ENCODE measurements around the gene ATOH8.

ATOH8 gene

DNA sequence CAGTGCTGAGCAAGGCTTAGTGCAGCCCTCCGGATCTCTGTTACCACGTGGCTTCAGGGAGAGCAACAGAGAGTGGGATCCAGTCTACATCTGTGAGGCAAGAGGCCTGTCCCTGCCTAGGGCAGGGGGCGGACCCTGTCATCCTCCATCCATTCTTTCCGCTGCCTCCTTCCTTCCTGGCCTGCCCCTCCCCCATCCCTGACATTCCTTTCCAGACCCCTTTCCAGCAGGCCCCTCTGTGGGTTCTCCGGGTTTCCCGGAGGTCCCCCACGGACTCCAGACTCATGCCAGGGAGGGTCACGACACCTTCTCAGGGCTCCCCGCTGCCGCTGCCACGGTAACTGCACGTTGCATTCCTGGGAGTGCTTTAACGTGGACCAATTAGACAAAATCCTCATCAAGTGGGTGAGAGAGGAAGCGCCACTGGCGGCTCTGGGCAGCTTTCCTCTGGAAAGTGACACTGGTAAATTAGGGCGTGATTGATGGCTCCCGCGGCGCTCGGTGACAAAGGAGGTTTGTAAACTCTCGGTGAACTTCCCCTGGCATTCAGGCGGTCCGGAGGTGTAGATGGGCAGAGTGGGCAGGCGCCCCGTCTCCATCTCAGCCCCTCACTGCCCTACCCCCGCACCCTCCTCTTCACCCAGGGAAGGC, 11.4 kb downstream of the ATOH8 start:
- Histone ChIP-seq H3K4me3 (peak overlapping the region; percentile 2), H3K27ac (peak overlapping the region in 1 of 2 donors; percentile 95)
- no peak for DNase-seq (ENCODE audit: low spot score)
- TF ChIP-seq, protein P1, sequence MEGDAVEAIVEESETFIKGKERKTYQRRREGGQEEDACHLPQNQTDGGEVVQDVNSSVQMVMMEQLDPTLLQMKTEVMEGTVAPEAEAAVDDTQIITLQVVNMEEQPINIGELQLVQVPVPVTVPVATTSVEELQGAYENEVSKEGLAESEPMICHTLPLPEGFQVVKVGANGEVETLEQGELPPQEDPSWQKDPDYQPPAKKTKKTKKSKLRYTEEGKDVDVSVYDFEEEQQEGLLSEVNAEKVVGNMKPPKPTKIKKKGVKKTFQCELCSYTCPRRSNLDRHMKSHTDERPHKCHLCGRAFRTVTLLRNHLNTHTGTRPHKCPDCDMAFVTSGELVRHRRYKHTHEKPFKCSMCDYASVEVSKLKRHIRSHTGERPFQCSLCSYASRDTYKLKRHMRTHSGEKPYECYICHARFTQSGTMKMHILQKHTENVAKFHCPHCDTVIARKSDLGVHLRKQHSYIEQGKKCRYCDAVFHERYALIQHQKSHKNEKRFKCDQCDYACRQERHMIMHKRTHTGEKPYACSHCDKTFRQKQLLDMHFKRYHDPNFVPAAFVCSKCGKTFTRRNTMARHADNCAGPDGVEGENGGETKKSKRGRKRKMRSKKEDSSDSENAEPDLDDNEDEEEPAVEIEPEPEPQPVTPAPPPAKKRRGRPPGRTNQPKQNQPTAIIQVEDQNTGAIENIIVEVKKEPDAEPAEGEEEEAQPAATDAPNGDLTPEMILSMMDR (IDR thresholded peaks at IDR 0.05) = no peak

DNA sequence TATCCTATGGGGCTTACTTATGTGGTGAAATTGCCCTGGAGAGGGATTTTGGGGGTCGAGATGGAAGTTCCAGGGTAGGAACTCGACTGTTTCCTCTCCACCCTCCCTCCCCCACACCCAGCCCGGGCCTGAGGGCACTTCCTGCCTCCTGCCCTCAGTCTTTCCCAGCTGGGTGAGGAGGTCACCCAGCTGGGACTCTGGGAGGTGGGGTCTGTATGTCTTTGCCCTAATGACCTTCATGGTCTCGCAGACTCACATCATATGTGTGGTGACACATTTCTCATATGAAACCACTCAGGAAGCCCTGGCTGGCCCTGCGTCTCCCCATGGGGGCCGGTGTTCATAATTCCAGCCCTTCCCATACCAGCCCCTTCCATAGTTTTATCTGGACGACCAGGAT, 12.4 kb downstream of the ATOH8 start:
- no peak for DNase-seq (ENCODE audit: low spot score)
- H3K4me3 ChIP-seq = no peak overlapping the region
- TF ChIP-seq, protein P1 (IDR thresholded peaks at IDR 0.05) = no peak
- peak overlapping the region in 1 of 2 donors; percentile 95 for H3K27ac ChIP-seq

DNA sequence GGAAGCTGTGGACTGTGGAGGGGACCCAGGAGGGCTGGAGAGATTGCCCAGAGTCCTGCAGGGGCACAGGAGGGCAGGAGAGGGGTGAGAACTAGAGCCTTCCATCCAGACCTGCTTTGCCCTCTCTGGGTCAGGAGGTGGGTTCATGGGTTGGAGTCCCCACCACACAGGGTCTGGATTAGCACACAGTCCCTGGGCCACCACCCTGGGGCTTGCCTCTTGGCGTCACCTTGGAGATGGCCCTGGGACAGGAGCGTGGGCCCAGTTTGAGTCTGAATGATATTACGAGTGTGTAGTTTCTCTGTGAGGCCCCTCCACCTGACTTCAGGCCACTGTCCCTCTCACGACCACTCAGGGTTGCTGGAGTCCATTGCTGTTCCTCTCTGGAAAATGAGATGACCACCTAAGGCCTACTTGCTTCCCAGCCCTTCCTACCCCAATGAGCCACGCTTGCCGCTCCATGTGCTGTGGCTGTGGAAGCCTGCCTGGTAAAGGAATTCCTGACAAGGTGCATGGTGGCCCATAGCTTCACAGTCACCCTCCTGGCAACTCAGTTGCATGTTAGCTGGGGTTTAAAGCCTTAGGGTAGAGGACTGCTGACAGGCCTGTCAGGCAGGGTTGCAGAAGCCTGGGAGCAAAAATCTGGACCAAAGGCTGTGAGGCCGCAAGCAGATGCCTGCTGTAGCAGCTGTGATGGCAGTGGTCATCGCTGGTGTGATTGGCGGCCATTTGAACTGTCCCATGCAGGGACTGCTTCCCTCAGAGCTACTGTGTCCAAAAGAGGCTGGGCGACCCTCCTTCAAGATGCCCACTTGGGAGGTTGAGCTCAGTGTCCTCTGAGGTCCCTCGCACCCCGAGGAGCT, 14.2 kb downstream of the ATOH8 start:
- Histone ChIP-seq H3K27ac (peak overlapping the region; percentile 50 to 95), H3K4me3 (peak overlapping the region; percentile 51)
- TF ChIP-seq, protein P1 (IDR thresholded peaks at IDR 0.05) = no peak
- no peak for DNase-seq (ENCODE audit: low spot score)

DNA sequence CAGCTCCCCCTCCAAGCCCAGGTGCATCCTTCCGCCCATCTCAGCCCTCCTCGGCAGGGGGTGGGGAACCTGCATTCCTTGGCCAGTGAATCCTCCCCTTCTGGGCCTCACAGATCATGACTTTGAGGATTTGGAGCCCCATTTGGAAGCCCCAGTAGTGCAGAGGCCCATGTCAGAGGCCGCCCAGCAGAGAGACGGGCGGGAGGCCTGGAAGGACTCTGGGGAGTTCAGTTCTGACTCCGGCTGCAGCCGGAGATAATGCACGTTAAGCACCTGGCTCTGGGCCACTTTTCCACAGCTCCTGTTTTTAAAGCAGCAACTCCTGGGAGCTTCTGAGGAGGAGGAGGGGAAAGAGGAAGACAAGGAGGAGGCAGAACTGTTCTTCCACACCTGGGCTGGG, 14.9 kb downstream of the ATOH8 start:
- Histone ChIP-seq H3K27ac (peak overlapping the region in 1 of 2 donors; percentile 95), H3K4me3 (peak overlapping the region; percentile 51)
- TF ChIP-seq, protein P1 (IDR thresholded peaks at IDR 0.05) = no peak
- DNase-seq (ENCODE audit: low spot score) = no peak

DNA sequence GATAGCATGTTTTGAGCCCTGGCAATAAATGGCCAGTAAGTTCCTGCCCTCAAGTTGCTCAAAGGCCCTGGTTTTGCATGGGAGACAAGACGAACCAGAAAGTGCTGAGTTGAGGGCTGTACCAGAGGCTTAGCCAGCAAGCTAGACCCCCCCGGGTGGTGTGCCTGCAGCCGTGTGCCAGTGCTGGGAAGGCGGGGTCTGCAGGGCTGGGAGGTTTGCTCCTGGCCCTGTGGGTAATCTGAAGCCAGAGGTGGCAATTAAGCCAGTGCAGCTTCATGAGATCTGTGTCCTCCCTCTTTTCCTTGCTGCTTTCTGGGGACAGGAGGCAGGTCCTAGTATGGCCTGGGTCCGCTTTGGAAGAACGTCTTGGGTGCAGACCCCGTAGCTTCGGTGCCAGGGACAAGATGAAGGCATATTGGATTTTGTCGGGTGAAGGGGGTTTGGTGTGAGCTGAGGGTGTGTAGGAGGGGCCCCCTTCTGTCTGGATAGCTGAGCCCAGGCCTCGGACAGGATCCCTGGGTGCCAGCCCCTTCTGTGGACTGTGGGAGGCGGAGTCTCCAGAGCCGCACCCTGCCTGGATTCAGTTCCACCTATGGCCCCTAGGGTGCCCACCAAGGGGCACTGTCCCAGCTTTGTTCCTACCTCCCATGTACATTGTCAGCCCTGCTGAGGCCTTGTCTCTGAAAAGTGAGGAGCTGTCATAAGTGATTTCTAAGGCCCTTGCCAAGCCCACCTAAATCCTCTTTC, 15.6 kb downstream of the ATOH8 start:
- peak overlapping the region; percentile 53 for H3K4me3 ChIP-seq
- TF ChIP-seq, protein P1 (IDR thresholded peaks at IDR 0.05) = no peak
- no peak for DNase-seq (ENCODE audit: low spot score)
- peak overlapping the region; percentile 87 to 95 for H3K27ac ChIP-seq

DNA sequence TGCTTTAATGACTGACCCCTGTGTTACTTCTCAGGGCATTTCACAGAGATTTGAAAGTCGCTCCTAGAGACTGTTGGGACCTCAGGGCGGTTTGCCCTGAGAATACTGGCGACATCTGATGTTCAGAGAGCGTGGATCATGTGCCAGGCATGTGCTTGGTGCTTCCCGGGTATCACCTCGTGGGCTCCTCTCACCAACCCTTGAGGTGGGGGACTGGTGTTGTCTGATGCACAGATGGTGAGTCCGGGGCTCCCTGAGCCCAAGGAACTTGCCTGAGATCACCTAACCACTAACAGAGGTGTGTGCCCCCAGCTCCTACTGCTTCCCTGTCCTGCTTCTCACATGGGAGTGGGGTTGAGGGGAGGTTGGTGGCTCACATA, 16.2 kb downstream of the ATOH8 start:
- H3K27ac ChIP-seq = peak overlapping the region; percentile 87 to 95
- TF ChIP-seq, protein P1 (IDR thresholded peaks at IDR 0.05) = no peak
- DNase-seq (ENCODE audit: low spot score) = no peak
- H3K4me3 ChIP-seq = peak overlapping the region; percentile 53
